GM18951 (cell line): ENCODE measurements around the gene KNCN.

Experiments
- POLR2A ChIP-seq: IDR thresholded peaks from 4 replicates; pipeline ENCODE4 v1.6.1; 2011; ENCODE audit warnings: mild to moderate bottlenecking; ENCODE audit not compliant: insufficient read length, insufficient read depth; ENCODE audit errors: extremely low read depth
- in situ Hi-C: fragments of 300-500 bp; cut with MboI; formaldehyde crosslinking; loops from one replicate; pipeline ENCODE4 v1.12.0; 2022; ENCODE audit warnings: low sequenced_read_pairs, mixed read lengths, inconsistent platforms; ENCODE audit not compliant: unreplicated experiment

KNCN gene

GRCh38 chr1:46556822-46557221 lies 5.4 kb upstream of the KNCN start:
- in situ Hi-C loops, result no loop called here
- TF ChIP-seq POLR2A, result no peak

DNA sequence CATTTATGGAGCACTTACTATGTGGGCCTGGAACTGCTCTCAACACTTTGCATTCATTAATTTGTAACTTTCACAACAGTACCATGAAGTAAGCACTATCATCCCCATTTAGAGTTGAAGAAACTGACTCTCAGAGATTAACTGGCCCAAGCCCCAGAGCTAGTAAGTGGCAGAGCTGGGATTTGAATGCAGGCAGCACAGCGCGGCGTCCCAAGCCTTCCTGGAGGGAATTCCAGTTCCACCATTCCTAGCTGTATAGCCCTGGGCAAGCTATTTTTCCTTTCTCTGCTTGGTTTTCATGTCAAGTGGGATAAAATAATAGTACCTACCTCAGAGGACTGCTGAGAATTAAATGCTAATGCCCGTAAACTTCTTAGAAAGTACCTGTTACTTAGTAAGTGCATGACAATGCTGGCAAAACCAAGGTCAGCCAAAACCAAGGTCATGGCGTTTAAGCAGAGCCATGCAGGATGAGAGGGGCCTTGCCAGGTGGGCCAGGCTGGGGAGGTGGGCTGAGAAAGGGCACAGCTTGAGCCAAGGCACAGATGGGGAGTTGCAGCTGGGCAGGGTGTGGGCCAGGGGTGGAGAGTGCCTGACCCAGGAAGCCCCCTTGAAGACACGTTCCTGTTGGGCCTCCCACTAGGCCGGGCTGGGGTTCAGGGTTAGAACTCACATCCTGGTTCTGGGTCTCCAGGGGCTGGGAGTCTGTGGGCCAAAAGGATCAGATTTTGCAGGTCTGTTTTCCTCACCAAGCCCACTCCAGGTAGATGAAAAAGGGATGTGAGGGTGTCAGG lies 4.6 kb upstream of the KNCN start:
- in situ Hi-C loops, result no loop called here
- no peak for TF ChIP-seq POLR2A

GRCh38 chr1:46554597-46555381 lies 3.3 kb upstream of the KNCN start:
- in situ Hi-C loops, result no loop called here
- TF ChIP-seq POLR2A, result no peak

GRCh38 chr1:46554236-46554596 lies 2.8 kb upstream of the KNCN start:
- TF ChIP-seq POLR2A, result no peak
- in situ Hi-C loops, result no loop called here

DNA sequence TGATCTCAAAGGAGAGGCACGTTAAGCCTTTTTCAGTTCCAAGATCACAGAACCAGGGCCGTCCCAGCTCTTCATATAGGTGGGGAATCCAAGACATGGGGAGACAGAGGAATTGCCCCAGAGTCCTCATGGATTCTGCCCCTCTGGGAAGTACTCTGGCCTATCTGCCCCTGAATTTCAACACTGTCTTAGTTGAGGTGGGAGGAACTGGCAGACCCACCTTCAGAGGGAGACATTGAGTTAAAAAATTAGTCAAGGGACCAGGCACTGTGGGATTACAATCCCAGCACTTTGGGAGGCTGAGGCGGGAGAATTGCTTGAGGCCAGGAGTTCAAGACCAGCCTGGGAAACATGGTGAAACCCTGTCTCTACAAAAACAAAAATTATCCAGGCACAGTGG lies 2.1 kb upstream of the KNCN start:
- TF ChIP-seq POLR2A, result no peak
- in situ Hi-C loops, result no loop called here

DNA sequence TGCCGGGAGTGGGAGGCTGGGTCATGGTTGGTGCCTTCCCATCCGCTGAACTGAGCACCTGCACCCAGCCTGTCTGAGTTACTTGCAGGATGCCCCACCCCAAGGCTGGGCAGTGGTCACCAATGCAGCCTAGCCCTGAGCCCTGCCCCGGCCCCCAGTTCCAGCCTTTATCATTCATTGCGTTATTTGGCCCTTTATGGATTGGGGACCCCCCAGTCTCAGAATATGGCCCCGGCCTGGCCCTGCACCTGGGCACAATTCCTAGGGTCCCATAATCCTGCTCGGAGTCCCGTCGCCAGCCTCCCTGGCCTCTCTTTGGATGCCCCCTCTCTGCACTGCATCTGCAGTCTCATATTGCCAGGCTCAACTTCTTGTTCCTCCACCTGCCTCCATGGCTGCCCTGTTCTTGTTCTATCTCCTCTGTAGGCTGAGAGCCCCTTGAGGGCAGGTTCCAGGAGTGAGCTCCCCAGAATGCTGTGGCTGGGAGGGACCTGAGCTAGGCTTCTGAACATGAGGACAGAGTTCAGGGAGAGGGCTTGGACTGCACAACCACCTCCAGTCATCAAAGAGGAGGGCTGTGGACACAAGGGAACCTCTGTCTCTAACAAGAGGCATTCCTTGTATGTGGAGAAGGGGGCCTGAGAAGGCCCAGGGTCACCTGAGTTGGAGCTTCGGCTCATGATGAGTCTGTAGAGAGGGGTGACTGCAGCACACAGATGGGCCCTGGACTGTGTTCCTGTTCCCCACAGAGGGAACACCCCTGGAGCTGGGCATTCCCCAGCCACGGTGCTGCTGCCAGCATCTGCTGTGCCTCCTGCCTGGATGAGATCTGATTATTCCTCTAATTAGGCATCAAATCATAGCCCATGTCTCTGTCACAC lies 1.1 kb upstream of the KNCN start:
- no peak for TF ChIP-seq POLR2A
- in situ Hi-C loops, result no loop called here

- TF ChIP-seq POLR2A, result no peak
- in situ Hi-C loops, result no loop called here
Observed at GRCh38 chr1:46550751-46551231, 656 bp downstream of the KNCN start.

DNA sequence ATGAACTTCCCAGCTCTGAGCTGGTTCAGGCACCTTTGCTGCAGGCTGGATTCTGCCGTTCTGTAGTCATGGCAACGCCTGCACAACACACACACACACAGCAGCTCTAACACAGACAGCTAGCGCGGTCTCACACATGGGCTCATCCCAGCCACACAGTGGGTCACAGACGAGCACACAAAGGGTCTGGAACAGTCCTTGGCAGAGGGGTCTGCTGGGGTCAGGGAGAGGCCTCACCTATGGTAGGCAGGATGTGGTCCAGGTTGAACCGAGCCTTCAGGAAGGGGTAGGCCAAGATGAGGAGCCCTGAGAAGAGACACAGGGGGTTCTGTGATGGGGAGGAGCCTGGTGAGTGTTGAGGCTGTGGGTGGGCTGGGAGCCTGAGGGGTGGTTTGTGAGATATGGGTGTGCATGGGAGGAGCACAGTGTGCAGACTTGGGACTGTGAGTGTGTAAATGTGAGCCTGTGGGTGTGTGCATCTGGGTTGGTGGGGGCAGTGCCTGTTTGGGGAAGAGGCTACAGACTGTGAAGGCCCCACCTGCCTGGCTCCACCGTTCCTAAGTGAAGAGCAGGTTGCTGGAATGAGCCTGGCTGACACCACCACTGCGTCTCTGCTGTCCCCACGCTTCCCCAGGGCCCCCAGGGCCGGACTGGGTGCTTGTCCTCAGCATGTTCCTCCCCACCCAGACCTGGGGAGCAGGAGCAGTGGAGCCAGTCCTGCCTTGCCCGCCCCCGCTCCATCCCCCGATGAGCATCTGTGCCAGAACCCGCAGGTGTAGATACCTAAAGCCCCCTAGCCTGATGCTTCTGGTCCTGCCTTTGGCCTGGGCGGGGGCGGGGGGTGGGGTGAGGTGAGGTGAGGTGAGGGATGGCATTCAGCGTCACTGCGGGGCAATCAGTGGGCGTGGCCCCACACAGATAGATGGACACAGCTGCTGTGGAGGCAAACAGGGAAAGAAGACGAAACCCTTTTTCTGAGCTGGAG lies 1.5 kb downstream of the KNCN start:
- in situ Hi-C loops, result no loop called here
- TF ChIP-seq POLR2A, result no peak

DNA sequence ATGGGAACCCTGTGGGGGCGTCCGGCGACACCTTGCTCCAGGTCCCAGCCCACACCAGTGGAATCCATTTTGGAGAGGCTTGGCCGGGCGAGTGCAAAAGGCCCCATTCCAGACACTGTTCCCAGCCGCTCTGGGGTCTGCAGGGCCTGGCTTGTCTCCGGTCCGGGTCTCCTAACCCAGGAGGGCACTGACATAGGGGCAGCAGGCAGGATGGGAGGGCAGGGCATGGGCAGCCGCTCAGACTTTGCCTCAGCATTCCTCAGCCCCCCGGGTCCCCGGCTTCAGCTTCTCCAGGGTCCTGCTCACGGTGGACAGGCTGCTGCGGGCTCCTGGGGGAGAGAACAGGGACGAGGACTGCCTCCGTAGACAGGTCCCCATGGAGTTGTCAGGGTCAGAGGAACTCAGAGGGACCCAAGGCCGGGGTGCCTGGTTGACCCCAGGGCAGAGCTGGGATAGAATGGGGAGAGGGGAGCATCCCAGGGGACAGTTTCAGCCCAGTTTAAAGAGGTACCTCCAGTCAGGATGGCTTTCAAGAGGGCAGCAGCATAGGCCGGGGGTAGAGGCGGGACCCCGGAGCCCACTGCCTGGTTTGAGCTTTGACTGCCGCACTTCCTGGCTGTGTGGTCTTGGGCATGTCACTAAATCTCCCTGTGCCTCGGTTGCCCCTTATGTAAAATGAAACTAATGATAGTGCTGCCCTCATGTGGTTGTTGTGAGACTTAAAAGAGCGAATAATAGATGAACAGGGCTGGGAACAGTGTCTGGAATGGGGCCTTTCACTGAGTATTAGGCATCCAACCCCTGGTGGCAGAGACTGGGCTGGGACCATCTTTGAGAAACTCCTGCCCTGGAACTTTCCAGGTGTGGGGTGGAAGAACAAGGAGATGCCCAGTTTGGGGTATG lies 3.7 kb downstream of the KNCN start:
- in situ Hi-C loops, result no loop called here
- TF ChIP-seq POLR2A, result no peak

DNA sequence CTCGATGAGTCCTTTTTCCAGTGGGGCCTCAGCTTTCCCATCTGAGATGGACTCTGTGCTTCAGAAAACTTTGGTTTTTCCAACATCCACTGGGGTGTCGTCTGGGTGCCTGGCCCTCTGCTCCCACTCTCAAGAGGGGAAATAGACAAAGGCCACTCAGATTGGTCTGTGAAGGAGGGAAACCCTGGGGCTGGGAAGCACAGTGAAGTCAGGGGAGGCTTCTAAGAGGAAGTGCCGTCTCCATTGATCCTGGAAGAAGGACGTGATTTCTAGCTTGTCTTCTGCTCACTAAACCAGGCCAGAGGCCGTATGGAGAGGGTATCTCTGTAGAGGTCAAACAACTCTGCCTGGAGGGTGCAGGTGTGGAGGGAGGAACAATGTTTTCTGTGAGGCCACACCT lies 5.2 kb downstream of the KNCN start:
- in situ Hi-C loops, result no loop called here
- TF ChIP-seq POLR2A, result no peak

GRCh38 chr1:46545784-46546183 lies 5.7 kb downstream of the KNCN start:
- in situ Hi-C loops, result no loop called here
- TF ChIP-seq POLR2A, result no peak
